GM19467 (cell line): ENCODE results near the gene KRTAP1-4.
"Not testable (repeated sequence)": the region's sequence is repeated elsewhere in the genome, so short reads cannot be mapped to it uniquely, and the experiment has no call there.

Source experiments
- ATAC-seq: cut with Tn5 transposase; IDR thresholded peaks from one replicate; pipeline ENCODE4 v1.9.1; 2021; ENCODE audit warnings: mild to moderate bottlenecking, moderate library complexity; ENCODE audit not compliant: unreplicated experiment

Gene KRTAP1-4

GRCh38 chr17:41048441-41048840 lies 18.4 kb upstream of the KRTAP1-4 start:
- ATAC-seq, result no peak

GRCh38 chr17:41046735-41047465 lies 16.9 kb upstream of the KRTAP1-4 start, which contains the start of gene KRTAP2-1:
Gene KRTAP2-1, minus strand, starts transcription at chr17:41047316. Its CDS starts 49 bp downstream, at chr17:41047267.
- ATAC-seq, result not testable (repeated sequence)

DNA sequence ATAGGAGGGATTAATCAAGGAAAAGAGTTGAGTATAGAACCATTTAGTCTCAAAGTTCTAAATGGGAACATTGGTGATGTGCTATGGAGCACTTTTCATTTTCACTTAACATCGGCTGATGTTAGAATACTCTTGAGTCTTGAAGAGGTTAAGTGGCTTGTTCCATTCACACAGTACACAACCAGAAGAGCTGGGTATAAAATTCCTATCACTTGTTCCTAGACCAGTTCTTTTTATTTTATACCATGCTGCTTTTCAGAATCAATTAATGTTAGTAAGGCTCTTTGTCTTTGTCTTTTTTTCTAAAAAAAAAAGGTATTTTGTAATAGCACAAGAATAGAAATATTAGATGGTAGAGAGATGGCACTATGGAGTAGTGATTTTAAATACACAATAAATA lies 13.0 kb upstream of the KRTAP1-4 start:
- no peak for ATAC-seq

GRCh38 chr17:41040783-41041571 lies 11.0 kb upstream of the KRTAP1-4 start, which contains the start of gene KRTAP1-1:
Gene KRTAP1-1, minus strand, starts transcription at chr17:41041450. Its CDS starts 53 bp downstream, at chr17:41041397.
- not testable (repeated sequence) for ATAC-seq

DNA sequence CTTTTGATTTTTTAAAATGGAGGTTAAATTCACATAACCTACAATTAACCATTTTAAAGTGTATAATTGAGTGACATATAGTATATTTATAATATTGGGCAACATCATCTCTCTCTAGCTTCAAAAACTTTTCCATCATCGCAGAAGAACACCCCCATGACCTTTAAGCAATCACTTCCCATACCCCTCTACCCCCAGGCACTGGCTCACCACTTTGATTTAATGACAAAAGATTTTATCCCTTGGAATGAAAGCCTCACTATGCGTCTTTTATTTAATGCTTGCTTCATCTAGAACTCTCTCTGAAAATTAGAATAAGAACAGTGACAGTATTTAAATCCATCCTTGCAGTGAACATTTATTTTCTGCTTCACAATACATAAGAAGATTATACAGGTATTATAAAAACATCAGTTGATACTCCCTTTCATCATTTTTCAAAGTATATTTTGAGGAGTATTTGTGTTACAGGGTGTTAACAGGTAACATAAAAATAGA lies 7.9 kb upstream of the KRTAP1-4 start:
- no peak for ATAC-seq

DNA sequence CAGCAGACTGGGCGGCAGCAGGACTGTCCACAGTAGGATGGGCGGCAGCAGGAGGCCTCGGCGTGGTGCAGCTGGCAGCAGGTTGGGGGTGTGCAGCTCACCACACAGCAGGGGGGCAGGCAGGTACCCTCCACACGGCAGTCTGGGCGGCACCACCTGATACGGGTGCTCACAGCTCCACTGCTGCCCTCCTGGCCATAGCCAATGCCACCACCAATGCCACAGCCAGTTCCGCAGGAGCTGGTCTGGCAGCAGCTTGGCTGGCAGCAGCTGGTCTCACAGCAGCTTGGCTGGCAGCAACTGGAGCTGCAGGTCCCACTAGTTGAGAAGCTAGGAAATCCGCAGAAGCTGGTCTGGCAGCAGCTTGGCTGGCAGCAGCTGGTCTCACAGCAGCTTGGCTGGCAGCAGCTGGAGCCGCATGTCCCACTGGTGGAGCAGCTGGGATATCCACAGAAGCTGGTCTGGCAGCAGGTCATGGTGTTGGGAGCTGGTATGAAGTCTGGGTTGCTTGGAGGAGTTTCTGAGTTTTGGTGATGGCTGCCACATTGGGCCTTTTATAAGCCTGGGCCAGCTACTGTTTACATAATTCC lies 4.4 kb upstream of the KRTAP1-4 start, which contains the start of gene KRTAP1-3:
KRTAP1-3 (minus strand) TSS at position 529 of the 590 bp plus-strand sequence; CDS start at position 476, 53 bp downstream.
- not testable (repeated sequence) for ATAC-seq

GRCh38 chr17:41026715-41027471 lies 3.1 kb downstream of the KRTAP1-4 start, which contains the start of gene KRTAP1-5:
Gene KRTAP1-5, minus strand, starts transcription at chr17:41027208. Its CDS starts 53 bp downstream, at chr17:41027155.
- no peak for ATAC-seq

DNA sequence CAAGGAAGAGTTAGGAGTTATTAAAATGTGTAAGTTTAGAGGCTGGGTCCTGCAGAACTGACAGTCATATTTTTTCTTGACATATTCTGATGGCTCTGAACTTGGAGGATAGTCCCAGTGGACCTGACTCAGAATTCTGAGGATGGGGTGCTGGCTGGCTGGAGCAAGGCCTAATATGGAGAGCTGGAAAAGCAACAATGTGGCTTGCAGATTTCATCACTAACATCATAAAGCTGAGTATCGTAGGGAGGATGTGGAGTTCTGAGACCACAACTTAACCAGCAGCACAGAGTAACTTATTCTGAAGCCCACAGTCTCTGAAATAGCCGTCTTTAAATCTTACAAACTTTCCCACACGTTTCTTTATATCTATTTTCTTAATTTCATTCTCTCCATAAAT lies 5.3 kb downstream of the KRTAP1-4 start:
- ATAC-seq, result no peak

GRCh38 chr17:41020336-41020735 lies 9.7 kb downstream of the KRTAP1-4 start:
- no peak for ATAC-seq

DNA sequence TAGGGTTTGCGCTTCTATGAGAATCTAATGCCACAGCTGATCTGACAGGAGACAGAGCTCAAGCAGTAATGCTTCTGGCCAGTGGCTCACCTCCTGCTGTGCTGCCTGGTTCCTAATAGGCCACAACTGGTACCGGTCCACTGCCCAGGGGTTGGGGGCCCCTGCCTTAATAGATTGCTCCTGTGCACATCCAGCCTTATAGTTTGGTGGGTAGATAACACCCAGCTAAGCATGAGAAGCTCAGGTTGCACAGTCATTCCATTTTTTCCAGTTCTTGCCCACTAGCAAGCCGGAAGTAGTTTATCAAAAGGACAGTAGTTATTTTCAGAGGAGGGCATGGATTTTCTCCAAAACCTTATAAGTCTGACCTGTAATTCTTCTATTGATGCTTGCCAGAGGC lies 10.6 kb downstream of the KRTAP1-4 start:
- no peak for ATAC-seq

DNA sequence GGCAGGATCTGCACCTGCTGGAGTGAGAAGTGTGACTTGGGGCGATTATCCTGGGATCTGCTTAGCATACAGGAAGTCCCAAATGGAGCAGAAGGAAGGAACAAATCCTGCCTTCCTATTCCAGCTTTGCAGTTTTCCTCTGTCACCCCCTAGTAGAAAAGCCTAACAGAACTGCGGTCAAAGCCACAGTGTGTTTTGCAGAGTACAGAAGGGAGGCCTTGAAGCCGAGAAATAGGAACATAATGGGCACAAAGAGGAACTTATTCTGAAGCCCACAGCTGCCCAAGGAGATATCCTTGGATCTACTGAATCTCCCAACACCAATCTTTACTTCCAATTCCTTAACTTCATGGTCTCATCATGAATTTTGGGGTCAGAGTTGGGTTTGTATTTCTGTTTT lies 11.5 kb downstream of the KRTAP1-4 start:
- ATAC-seq, result no peak

- no peak for ATAC-seq
These were observed 13.3 kb downstream of the KRTAP1-4 start for GRCh38 chr17:41016578-41017215.

DNA sequence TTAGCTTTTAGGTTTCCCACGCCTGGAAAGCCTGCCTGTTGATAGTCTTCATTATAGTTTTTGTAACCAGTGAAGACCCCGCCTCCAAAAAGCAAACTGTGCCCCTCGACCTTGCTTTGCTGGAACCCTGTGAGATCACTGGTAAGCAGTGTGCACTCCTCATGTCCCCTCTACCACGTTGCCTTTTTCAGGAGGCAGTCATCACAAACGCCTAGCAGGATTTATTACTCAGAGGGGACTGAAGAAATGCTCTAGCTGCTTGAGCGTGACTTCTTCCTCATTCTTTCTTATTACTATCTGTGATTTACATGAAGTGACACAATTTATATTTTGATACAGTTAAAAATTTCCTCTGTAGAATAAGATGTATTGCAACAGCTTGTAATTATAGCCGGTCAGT lies 14.5 kb downstream of the KRTAP1-4 start:
- no peak for ATAC-seq

- no peak for ATAC-seq
These were observed 16.4 kb downstream of the KRTAP1-4 start for GRCh38 chr17:41013606-41014005.

DNA sequence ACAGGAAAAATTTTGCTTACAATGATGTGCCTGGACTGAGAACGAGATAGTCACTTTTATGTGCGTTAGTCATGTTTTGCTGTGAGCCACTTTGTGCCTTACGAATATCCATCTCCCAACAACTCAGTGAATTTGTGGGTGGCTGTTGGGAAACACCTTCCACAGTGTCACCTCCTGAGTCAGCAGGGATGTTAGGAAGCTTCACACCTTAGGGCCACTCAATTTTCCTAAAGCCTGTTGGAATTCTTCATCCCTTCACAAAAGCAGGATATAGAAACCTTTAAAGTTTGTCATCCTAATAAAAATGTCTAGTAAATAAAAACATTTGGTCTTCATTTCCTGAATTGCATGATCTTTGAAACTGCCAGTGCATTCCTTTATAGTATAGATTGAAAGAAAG lies 16.8 kb downstream of the KRTAP1-4 start:
- no peak for ATAC-seq

DNA sequence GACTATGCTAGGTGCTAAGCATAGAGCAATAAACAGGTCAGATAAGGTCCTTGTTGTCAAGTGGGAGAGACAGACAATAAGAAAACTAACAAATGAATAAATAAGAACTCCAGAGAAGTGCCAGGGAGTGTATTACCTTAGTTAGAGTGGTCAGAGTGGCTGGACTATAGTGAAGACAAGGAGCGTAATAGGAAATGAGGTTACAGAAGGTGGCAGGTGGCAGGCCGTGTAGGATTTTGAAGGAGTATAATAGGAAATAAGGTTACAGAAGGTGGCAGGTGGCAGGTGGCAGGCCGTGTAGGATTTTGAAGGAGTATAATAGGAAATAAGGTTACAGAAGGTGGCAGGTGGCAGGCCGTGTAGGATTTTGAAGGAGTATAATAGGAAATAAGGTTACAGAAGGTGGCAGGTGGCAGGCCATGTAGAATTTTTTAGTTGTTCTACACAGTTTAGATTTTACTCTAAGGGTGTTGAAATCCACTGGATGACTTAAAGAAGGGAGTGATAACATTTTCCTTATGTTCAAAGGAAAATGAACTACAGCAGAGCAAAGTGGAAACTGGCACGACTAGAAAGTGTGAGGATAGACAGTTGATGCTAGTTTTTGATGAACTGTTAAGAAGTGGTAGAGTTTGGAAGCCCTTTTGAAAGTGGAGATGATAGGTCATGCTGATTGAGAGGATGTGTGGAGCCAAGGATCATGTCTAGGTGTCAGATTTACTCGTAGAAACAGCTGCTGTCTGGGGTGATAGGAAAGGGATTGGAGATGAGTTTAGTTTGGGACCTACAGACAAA lies 17.5 kb downstream of the KRTAP1-4 start:
- no peak for ATAC-seq

DNA sequence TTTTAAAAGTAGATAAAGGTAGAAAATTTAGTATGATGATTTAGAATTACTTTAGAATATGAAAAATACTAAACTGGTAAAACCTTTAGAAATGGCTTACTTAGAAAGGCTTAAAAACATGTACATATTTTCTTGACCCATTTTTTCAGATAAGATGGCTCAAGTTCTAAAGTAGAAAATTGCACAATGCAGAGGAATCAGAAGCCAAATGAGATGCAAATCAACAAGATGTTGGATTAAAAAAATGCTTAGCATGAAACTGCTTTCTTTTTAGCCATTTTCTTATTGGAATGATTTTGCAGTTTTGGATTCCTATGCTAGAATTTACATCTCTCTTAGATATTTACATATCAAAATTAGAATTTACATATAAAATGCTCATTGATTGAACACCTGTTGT lies 19.6 kb downstream of the KRTAP1-4 start:
- no peak for ATAC-seq

DNA sequence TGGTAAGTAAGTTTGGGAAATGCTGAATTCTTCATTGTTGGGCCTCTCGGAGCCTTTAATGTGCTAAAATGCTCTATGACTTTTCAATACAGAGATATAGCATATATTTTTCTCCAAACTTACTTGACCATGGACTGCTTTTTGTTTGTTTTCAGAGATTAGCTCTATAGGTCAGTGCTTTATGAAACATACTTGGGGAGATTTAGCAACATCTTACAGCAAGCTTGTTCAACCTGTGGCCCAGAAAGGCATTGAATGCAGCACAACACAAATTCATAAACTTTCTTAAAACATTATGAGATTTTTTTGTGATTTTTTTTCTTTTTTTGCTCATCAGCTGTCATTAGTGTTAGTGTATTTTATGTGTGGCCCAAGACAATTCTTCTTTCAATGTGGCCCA lies 20.1 kb downstream of the KRTAP1-4 start:
- ATAC-seq, result no peak

- ATAC-seq, result no peak
These were observed 20.7 kb downstream of the KRTAP1-4 start for GRCh38 chr17:41009301-41009760.
